Omental fat pad (tissue), 4 donors: ENCODE results near the gene FGGY. TPM values are rescaled to one million over a fixed set of nuclear protein-coding genes. Genes with fewer than 3 reads are reported as not detected.

Experiments used
- ATAC-seq: fragments of 150-250 bp; one replicate; pipeline ENCODE4 v1.9.1; 2016; ENCODE audit warnings: mild to moderate bottlenecking, moderate library complexity; ENCODE audit not compliant: low FRiP score
- DNase-seq: peaks from one replicate; pipeline ENCODE4 v3.0.0-alpha.2; 2019; ENCODE audit warnings: low spot score
- total RNA-seq, 4 donors: library from RNA; depleted of rRNA; stranded (reverse); fragments of >200 nt; gene quantifications; one replicate each; pipeline ENCODE4 v1.1.0, GENCODE V29; 2016
- TF ChIP-seq, protein P1 (sequence below), 3 donors: fragments of 450-650 bp; IDR thresholded peaks; one replicate each; pipeline ENCODE4 v1.5.1; 2016 to 2017; ENCODE audit warnings: antibody characterized with exemption in 3 of 3, mild to moderate bottlenecking in 3 of 3, moderate library complexity in 2 of 3

FGGY gene
- total RNA-seq, 4 donors from 2014 or later: 4.9 to 20.6 (median 10.7) TPM

DNA sequence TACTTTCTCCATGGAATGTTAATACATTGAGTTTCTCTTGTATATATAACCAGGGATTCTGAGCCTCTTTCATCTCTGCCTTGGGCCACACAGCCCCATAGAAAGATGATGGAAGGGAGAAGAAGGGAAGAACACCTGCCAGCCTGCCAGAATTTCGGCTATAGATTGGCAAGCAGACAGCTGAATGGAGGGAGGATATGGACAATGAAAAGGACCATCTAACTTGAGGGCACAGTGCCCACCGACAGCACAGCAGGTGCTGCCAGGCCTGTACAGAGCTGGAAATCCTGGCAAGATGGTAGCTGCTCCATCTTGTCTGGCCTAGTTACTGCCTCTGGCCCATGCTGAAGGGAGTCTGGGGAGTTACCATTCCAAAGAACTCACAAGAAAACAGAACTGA is 244.3 kb downstream of the FGGY start:
- TF ChIP-seq, protein P1, sequence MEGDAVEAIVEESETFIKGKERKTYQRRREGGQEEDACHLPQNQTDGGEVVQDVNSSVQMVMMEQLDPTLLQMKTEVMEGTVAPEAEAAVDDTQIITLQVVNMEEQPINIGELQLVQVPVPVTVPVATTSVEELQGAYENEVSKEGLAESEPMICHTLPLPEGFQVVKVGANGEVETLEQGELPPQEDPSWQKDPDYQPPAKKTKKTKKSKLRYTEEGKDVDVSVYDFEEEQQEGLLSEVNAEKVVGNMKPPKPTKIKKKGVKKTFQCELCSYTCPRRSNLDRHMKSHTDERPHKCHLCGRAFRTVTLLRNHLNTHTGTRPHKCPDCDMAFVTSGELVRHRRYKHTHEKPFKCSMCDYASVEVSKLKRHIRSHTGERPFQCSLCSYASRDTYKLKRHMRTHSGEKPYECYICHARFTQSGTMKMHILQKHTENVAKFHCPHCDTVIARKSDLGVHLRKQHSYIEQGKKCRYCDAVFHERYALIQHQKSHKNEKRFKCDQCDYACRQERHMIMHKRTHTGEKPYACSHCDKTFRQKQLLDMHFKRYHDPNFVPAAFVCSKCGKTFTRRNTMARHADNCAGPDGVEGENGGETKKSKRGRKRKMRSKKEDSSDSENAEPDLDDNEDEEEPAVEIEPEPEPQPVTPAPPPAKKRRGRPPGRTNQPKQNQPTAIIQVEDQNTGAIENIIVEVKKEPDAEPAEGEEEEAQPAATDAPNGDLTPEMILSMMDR (IDR thresholded peaks at IDR 0.05): no peak
- no peak for ATAC-seq

GRCh38 chr1:59541891-59542290 is 245.0 kb downstream of the FGGY start:
- ATAC-seq: no peak

More for the DNA sequence above, 244.3 kb downstream of the FGGY start:
- DNase-seq: no peak

DNA sequence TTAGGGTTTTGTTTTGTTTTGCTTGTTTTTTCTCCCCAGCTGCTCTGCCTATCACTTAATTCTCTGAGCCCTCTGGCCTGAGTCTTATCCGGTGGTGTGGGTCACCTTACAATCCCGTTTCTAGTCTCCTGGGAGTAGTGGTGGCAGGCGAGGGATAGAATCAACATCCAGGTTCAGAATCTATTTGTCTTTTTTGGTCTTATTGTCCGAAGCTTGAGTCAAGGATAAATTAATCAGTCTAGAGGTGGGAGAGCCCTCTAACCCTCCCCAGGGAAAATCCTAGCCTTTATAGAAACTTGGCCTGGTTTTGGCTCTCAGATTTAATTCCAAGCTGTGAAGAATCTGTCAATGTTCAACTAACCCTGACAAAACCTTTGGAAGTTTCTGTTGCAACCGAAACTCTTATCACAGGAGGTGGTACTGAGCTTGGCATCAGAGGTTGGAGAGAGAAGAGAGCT is 246.3 kb downstream of the FGGY start:
- TF ChIP-seq, protein P1 (IDR thresholded peaks at IDR 0.05): no peak
- ATAC-seq (peak; percentile 28), DNase-seq (no peak)

More at GRCh38 chr1:59541891-59542290, 245.0 kb downstream of the FGGY start:
- DNase-seq: no peak
- TF ChIP-seq, protein P1 (IDR thresholded peaks at IDR 0.05): no peak

- ATAC-seq: no peak
- no peak for DNase-seq
- TF ChIP-seq, protein P1 (IDR thresholded peaks at IDR 0.05): no peak
Measured at GRCh38 chr1:59544615-59545293, 247.9 kb downstream of the FGGY start.

DNA sequence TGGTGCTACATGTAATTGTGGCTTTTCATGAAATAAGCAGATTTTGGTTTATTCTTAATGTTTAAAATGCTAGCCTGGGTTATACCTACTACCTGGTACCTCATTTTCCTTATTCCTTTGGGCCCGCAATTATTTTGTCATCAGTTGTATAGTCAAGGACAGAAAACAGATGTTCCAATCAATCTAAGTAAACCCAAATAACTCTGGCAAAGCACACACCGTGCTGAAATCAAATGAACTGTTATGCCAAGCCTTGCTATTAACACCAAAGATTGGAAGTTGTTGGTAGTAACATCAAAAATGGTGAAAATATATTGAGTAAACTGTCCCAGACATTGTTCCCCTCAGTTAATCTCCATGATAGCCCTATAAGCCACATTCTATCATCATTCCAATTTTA is 248.9 kb downstream of the FGGY start:
- TF ChIP-seq, protein P1 (IDR thresholded peaks at IDR 0.05): no peak
- ATAC-seq (no peak), DNase-seq (no peak)

- TF ChIP-seq, protein P1 (IDR thresholded peaks at IDR 0.05): no peak
- ATAC-seq (no peak), DNase-seq (no peak)
Measured at GRCh38 chr1:59549066-59549837, 252.4 kb downstream of the FGGY start.
